Astrocyte (in vitro differentiated cells and primary cell): ENCODE results near the gene ABL2. TPM values are rescaled to one million over a fixed set of nuclear protein-coding genes. Genes with fewer than 3 reads are reported as not detected.

Source experiments
- DNase-seq: peaks from one replicate; pipeline ENCODE4 v3.0.0-alpha.2; 2010; ENCODE audit warnings: low read depth
- FAIRE-seq: peaks from 2 replicates; lab custom pipeline; 2011; peaks lifted over from hg19 to GRCh38; lab: Jason Lieb, UNC
- H2AFZ ChIP-seq: 2 replicates; pipeline ENCODE4 v1.6.0; 2012; ENCODE audit warnings: low read depth, low read length, inconsistent platforms
- H3K27ac ChIP-seq: 2 replicates; pipeline ENCODE4 v1.5.1; 2011; ENCODE audit warnings: low read depth, low read length, inconsistent platforms
- H3K27me3 ChIP-seq: 2 replicates; pipeline ENCODE4 v1.6.0; 2011; ENCODE audit warnings: low read length, inconsistent platforms; ENCODE audit not compliant: insufficient read depth
- H3K36me3 ChIP-seq: 2 replicates; pipeline ENCODE4 v1.5.1; 2011; ENCODE audit warnings: low read length, inconsistent platforms; ENCODE audit not compliant: insufficient read depth
- H3K4me1 ChIP-seq: 2 replicates; pipeline ENCODE4 v1.5.1; 2011; ENCODE audit warnings: low read length, inconsistent platforms; ENCODE audit not compliant: insufficient read depth
- H3K4me2 ChIP-seq: 2 replicates; pipeline ENCODE4 v1.6.0; 2012; ENCODE audit warnings: low read length, inconsistent platforms
- H3K4me3 ChIP-seq: 2 replicates; pipeline ENCODE4 v1.5.1; 2011; ENCODE audit warnings: low read depth, mild to moderate bottlenecking, low read length, inconsistent platforms; ENCODE audit not compliant: insufficient read depth
- H3K79me2 ChIP-seq: 2 replicates; pipeline ENCODE4 v1.6.0; 2012; ENCODE audit warnings: mild to moderate bottlenecking, low read length, inconsistent platforms; ENCODE audit not compliant: insufficient read depth
- H3K9ac ChIP-seq: 2 replicates; pipeline ENCODE4 v1.6.0; 2012; ENCODE audit warnings: mild to moderate bottlenecking, low read length, inconsistent platforms
- H3K9me3 ChIP-seq: 2 replicates; pipeline ENCODE4 v1.5.1; 2012; ENCODE audit warnings: low read depth, mild to moderate bottlenecking, low read length, inconsistent platforms; ENCODE audit not compliant: insufficient read depth
- H4K20me1 ChIP-seq: 2 replicates; pipeline ENCODE4 v1.6.0; 2012; ENCODE audit warnings: low read length, inconsistent platforms; ENCODE audit not compliant: insufficient read depth
- H3K27ac Mint-ChIP-seq: one replicate; pipeline ENCODE4 v1.8.0; 2021; ENCODE audit warnings: mild to moderate bottlenecking, mixed read lengths; ENCODE audit not compliant: unreplicated experiment
- H3K27me3 Mint-ChIP-seq: one replicate; pipeline ENCODE4 v1.8.0; 2021; ENCODE audit warnings: low read depth, mixed read lengths; ENCODE audit not compliant: unreplicated experiment
- H3K36me3 Mint-ChIP-seq: one replicate; pipeline ENCODE4 v1.8.0; 2021; ENCODE audit warnings: low read depth, mixed read lengths; ENCODE audit not compliant: unreplicated experiment
- H3K4me1 Mint-ChIP-seq: one replicate; pipeline ENCODE4 v1.8.0; 2021; ENCODE audit warnings: low read depth, mixed read lengths; ENCODE audit not compliant: unreplicated experiment
- H3K4me3 Mint-ChIP-seq: one replicate; pipeline ENCODE4 v1.8.0; 2021; ENCODE audit warnings: mild to moderate bottlenecking, moderate library complexity, mixed read lengths; ENCODE audit not compliant: unreplicated experiment
- H3K9me3 Mint-ChIP-seq: one replicate; pipeline ENCODE4 v1.8.0; 2021; ENCODE audit warnings: mild to moderate bottlenecking, mixed read lengths; ENCODE audit not compliant: unreplicated experiment
- CTCF ChIP-seq: IDR thresholded peaks from 2 replicates; pipeline ENCODE4 v1.5.1; 2011; ENCODE audit warnings: low read depth, mild to moderate bottlenecking, inconsistent platforms, low read length, moderate library complexity; ENCODE audit not compliant: insufficient read depth
- EZH2 ChIP-seq: IDR thresholded peaks from 2 replicates; pipeline ENCODE4 v1.6.1; 2012; ENCODE audit warnings: mild to moderate bottlenecking, low read length, inconsistent platforms; ENCODE audit not compliant: insufficient read depth
- total RNA-seq: library from RNA; stranded (reverse); gene quantifications from 2 replicates; pipeline ENCODE4 v1.2.1, GENCODE V29; 2021

The ABL2 gene
- total RNA-seq, 1 donor from 2014 or later: 110 TPM

GRCh38 chr1:179058487-179059483 lies 170.7 kb downstream of the ABL2 start:
- no peak overlapping the region for H2AFZ ChIP-seq
- H3K9ac ChIP-seq: no peak overlapping the region

GRCh38 chr1:179055937-179056336 lies 173.5 kb downstream of the ABL2 start:
- H3K36me3 ChIP-seq: no peaks in the 10 kb centered on the region
- DNase-seq (no peak), FAIRE-seq (peak; percentile 37)
- TF ChIP-seq EZH2: no peak
- TF ChIP-seq CTCF: no peak
- no peaks in the 10 kb centered on the region for H3K79me2 ChIP-seq
- H3K27me3 Mint-ChIP-seq: no peaks in the 10 kb centered on the region
- no peaks in the 10 kb centered on the region for H4K20me1 ChIP-seq
- peaks cover 16% of the 10 kb centered on the region for H3K36me3 Mint-ChIP-seq
- no peak overlapping the region for H3K9ac ChIP-seq
- H3K9me3 ChIP-seq: no peaks in the 10 kb centered on the region
- no peaks in the 10 kb centered on the region for H3K27me3 ChIP-seq
- H3K4me1 ChIP-seq: peaks cover 5% of the 10 kb centered on the region
- peaks cover 17% of the 10 kb centered on the region for H3K4me1 Mint-ChIP-seq
- no peak overlapping the region for H3K4me3 Mint-ChIP-seq
- no peak overlapping the region for H3K27ac ChIP-seq
- no peak overlapping the region for H3K4me2 ChIP-seq
- H3K4me3 ChIP-seq: no peak overlapping the region
- H2AFZ ChIP-seq: no peak overlapping the region
- H3K9me3 Mint-ChIP-seq: no peaks in the 10 kb centered on the region
- H3K27ac Mint-ChIP-seq: no peak overlapping the region

More at GRCh38 chr1:179058487-179059483, 170.7 kb downstream of the ABL2 start:
- FAIRE-seq: peak; percentile 43
- H3K27me3 Mint-ChIP-seq: no peaks in the 10 kb centered on the region
- H3K27ac ChIP-seq: peak overlapping the region; percentile 24
- H3K27ac Mint-ChIP-seq: peak overlapping the region; percentile 88
- DNase-seq: peak; percentile 55
- no peak overlapping the region for H3K4me3 ChIP-seq
- H3K9me3 ChIP-seq: no peaks in the 10 kb centered on the region
- H3K9me3 Mint-ChIP-seq: no peaks in the 10 kb centered on the region
- H4K20me1 ChIP-seq: no peaks in the 10 kb centered on the region
- H3K4me1 Mint-ChIP-seq: peaks cover 17% of the 10 kb centered on the region
- H3K36me3 ChIP-seq: no peaks in the 10 kb centered on the region
- H3K27me3 ChIP-seq: no peaks in the 10 kb centered on the region
- no peak for TF ChIP-seq CTCF
- no peak for TF ChIP-seq EZH2
- H3K79me2 ChIP-seq: no peaks in the 10 kb centered on the region
- peaks cover 16% of the 10 kb centered on the region for H3K36me3 Mint-ChIP-seq
- H3K4me2 ChIP-seq: peak overlapping the region; percentile 51
- peaks cover 5% of the 10 kb centered on the region for H3K4me1 ChIP-seq
- peak overlapping the region; percentile 41 for H3K4me3 Mint-ChIP-seq
